Activated naive CD8-positive, alpha-beta T cell (primary cell): ENCODE results near the gene LHFPL4.
A peak's percentile ranks its signal among the peaks of the same experiment; 100 is the strongest.
"Not testable (repeated sequence)": the region's sequence is repeated elsewhere in the genome, so short reads cannot be mapped to it uniquely, and the experiment has no call there.

ENCODE experiments used
- H3K27ac Mint-ChIP-seq: one replicate; pipeline ENCODE4 v1.8.0; 2021; ENCODE audit warnings: mixed read lengths
- H3K27me3 Mint-ChIP-seq: one replicate; pipeline ENCODE4 v1.8.0; 2021; ENCODE audit warnings: mixed read lengths
- H3K36me3 Mint-ChIP-seq: one replicate; pipeline ENCODE4 v1.8.0; 2021; ENCODE audit warnings: mixed read lengths
- H3K4me1 Mint-ChIP-seq: one replicate; pipeline ENCODE4 v1.8.0; 2021; ENCODE audit warnings: low read depth, mixed read lengths
- H3K4me3 Mint-ChIP-seq: one replicate; pipeline ENCODE4 v1.8.0; 2021; ENCODE audit warnings: mild to moderate bottlenecking, mixed read lengths
- H3K9me3 Mint-ChIP-seq: one replicate; pipeline ENCODE4 v1.8.0; 2021; ENCODE audit warnings: low read depth, mixed read lengths

The LHFPL4 gene

DNA sequence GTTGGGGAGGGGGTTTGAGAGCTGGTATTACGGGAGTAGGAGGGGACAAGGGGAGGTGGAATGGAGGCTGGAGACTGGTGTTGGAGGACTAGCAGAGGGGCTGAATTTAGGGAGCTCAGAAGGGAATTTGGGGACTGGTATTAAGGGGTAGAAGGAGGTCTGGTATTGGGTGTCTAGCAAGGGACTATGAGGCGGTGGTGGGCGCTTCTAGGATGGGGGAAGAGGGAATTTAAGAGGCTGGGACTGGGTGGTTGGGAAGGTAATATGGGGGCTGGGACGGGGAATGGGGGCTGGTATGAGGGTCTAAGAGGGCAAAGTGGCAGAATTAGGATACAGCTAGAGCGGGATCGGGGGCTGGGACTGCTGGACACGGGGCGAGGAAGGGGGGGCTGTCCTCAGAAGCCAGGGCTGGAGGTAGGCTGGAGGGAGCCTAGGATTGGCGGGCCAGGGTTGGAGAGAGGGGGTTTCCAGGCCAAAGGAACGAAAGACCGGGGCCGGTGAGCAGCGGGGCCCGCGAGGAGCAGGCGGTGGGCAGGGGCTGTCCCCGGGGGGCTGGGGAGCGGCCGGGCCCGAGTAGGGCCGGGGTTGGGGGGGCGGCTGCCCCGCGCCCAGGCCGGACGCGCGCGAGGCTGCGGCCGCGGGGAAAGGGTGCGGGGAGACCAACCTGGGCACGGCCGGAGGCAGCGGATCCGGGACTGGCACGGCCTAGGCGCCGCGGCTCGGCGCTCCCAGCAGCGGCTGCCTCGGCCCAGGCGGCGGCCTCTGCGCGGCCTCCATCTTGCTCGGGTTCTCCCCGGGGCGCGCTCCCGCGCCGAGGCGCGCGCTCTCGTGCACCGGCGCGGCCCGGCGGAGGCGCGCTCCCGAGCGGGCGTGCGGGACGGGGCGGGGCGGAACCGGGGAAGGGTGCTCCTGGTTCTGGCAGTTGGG lies at the start of gene LHFPL4:
Gene LHFPL4 (minus strand): TSS at position 802 of the 927 bp plus-strand sequence. CDS start 1,143 bp downstream, outside the sequence.
- Mint-ChIP-seq H3K4me1 (peaks cover 12% of the 10 kb centered on the region), H3K27ac (no peak within 1 kb of the TSS), H3K36me3 (peaks cover 2% of the 10 kb centered on the region), H3K4me3 (no peak within 1 kb of the TSS), H3K9me3 (peaks cover 4% of the 10 kb centered on the region), H3K27me3 (peaks cover 39% of the 10 kb centered on the region)

DNA sequence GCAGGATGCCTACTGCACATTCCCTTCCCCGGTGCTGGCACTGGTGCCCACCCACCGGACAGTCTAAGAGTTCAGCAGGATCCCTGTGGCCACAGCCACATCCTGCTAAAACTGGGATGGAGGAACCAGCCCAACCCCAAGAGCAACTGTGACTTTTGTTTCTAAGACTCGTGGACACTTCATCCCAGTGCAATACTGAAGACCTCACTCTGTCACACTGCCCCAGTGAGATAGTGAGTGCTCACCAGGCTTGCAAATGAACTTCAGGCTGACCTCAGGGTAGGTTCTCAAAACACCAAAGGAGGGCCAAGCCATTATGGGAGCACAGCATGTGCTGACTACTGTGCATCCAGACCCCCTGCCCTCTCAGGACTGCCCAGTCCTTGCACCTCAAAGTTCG lies 49.0 kb upstream of the LHFPL4 start:
- H3K27ac Mint-ChIP-seq = no peak overlapping the region
- H3K4me1 Mint-ChIP-seq = peaks cover 2% of the 10 kb centered on the region

GRCh38 chr3:9601006-9601581 lies 47.5 kb upstream of the LHFPL4 start:
- not testable (repeated sequence) for H3K27ac Mint-ChIP-seq, H3K4me1 Mint-ChIP-seq, H3K9me3 Mint-ChIP-seq, H3K36me3 Mint-ChIP-seq, H3K4me3 Mint-ChIP-seq
- H3K27me3 Mint-ChIP-seq = peaks cover 27% of the 10 kb centered on the region

More for the DNA sequence above, 49.0 kb upstream of the LHFPL4 start:
- Mint-ChIP-seq H3K4me3 (no peak overlapping the region), H3K27me3 (peaks cover 28% of the 10 kb centered on the region), H3K9me3 (peaks cover 4% of the 10 kb centered on the region), H3K36me3 (peaks cover 7% of the 10 kb centered on the region)

DNA sequence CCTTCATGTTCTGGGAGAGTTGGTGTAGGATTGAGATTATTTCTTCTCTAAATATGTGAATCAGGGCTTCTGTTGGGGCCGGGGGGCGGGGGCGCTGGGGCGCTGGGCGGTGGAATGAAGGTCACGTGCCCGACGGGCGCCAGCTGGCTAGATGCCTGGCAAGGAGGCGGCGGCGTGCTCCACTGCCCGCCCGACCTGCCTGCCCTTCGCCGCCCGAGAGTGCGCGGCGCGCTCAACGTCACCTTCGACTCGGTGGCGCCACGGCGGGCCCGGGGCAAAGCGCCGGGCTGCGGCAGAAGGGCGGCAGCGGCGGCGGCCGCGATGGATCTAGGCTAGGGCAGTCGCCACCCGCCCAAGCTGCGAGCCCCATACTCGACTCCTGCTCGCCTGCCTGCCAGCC lies 47.0 kb upstream of the LHFPL4 start:
- peaks cover 2% of the 10 kb centered on the region for H3K4me1 Mint-ChIP-seq
- peak overlapping the region; percentile 48 for H3K4me3 Mint-ChIP-seq
- H3K9me3 Mint-ChIP-seq = no peaks in the 10 kb centered on the region
- peaks cover 25% of the 10 kb centered on the region for H3K27me3 Mint-ChIP-seq
- peaks cover 4% of the 10 kb centered on the region for H3K36me3 Mint-ChIP-seq
- no peak overlapping the region for H3K27ac Mint-ChIP-seq

DNA sequence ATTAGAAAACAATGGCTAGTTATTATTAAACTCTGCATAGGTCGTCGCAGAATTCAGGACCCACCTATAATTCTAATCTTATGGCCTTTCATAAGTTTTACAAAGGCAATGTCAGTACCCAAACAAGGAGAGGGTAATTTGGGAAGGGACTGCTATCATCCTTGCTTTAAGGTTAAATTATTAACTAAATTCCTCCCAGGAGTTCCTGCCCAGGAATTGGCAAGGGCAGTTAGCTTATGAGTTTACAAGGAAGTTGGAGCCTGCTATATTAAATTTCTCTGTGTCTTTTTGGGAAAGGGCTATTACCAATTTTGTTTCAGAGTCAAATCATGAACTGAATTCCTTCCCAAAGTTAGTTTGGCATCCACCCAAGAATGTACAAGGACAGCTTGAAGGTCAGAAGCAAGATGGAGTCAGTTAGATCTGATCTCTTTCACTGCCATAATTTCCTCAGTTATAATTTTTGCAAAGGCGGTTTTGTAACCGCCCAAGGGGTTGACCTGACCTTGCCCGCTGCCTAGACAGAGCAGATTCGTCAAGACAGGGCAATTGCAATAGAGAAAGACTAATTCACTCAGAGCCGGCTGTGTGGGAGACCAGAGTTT lies 45.3 kb upstream of the LHFPL4 start:
- H3K9me3 Mint-ChIP-seq = no peaks in the 10 kb centered on the region
- no peak overlapping the region for H3K27ac Mint-ChIP-seq
- no peak overlapping the region for H3K4me3 Mint-ChIP-seq
- H3K27me3 Mint-ChIP-seq = peaks cover 20% of the 10 kb centered on the region
- no peaks in the 10 kb centered on the region for H3K36me3 Mint-ChIP-seq
- H3K4me1 Mint-ChIP-seq = peaks cover 2% of the 10 kb centered on the region

DNA sequence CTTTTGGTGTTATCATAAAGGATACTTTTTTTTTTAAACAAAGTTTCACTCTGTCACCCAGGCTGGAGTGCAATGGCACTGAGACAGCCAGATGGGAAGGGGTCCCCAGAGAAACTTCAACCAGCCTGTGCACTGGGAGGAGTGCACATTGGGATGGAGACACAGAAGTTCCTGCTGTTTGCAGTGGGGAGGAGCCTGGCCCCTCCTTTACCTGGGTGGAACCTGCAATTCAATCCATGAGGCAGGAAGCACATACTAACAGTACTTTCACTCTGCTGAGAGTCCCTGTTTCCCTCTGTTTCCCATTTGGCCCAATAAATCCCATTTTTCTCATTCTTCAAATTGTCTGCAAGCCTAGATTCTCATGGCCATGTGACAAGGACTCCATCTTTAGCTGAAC lies 42.3 kb upstream of the LHFPL4 start:
- no peak overlapping the region for H3K4me3 Mint-ChIP-seq
- H3K4me1 Mint-ChIP-seq = peaks cover 2% of the 10 kb centered on the region
- no peaks in the 10 kb centered on the region for H3K36me3 Mint-ChIP-seq
- peaks cover 14% of the 10 kb centered on the region for H3K27me3 Mint-ChIP-seq
- H3K9me3 Mint-ChIP-seq = no peaks in the 10 kb centered on the region
- no peak overlapping the region for H3K27ac Mint-ChIP-seq

DNA sequence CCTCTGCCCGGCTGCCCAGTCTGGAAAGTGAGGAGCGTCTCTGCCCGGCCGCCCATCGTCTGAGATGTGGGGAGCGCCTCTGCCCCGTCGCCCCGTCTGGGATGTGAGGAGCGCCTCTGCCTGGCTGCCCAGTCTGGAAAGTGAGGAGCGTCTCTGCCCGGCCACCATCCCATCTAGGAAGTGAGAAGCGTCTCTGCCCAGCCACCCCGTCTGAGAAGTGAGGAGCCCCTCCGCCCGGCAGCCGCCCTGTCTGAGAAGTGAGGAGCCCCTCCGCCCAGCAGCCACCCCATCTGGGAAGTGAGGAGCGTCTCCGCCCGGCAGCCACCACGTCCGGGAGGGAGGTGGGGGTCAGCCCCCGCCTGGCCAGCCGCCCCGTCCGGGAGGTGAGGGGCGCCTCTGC lies 38.2 kb upstream of the LHFPL4 start:
- peaks cover 11% of the 10 kb centered on the region for H3K27me3 Mint-ChIP-seq
- not testable (repeated sequence) for H3K4me3 Mint-ChIP-seq, H3K4me1 Mint-ChIP-seq, H3K36me3 Mint-ChIP-seq, H3K27ac Mint-ChIP-seq, H3K9me3 Mint-ChIP-seq

DNA sequence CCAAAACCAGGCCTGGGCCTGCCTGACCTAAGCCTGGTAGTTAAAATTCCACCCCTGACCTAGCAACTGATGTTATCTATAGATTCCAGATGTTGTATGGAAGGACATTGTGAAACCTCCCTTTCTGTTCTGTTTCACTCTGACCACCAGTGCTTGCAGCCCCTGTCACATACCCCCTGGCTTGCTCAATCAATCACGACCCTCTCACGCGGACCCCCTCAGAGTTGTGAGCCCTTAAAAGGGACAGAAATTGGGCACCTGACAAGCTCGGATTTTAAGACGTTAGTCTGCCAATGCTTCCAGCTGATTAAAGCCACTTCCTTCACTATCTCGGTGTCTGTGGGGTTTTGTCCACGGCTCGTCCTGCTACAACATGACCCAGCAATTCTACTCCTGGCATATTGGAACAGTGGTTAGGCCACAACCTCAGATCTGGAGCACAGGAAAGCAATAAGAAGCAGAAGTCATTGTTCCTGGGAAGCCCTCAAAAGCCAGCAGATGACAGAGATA lies 36.7 kb upstream of the LHFPL4 start:
- Mint-ChIP-seq H3K27ac (no peak overlapping the region), H3K27me3 (peaks cover 13% of the 10 kb centered on the region), H3K9me3 (no peaks in the 10 kb centered on the region), H3K36me3 (peaks cover 3% of the 10 kb centered on the region), H3K4me1 (no peaks in the 10 kb centered on the region), H3K4me3 (no peak overlapping the region)

GRCh38 chr3:9583792-9584191 lies 30.2 kb upstream of the LHFPL4 start:
- peaks cover 8% of the 10 kb centered on the region for H3K36me3 Mint-ChIP-seq
- no peaks in the 10 kb centered on the region for H3K4me1 Mint-ChIP-seq
- no peak overlapping the region for H3K4me3 Mint-ChIP-seq
- H3K27me3 Mint-ChIP-seq = peaks cover 3% of the 10 kb centered on the region
- H3K9me3 Mint-ChIP-seq = peaks cover 8% of the 10 kb centered on the region
- H3K27ac Mint-ChIP-seq = no peak overlapping the region

- Mint-ChIP-seq H3K27ac (no peak overlapping the region), H3K36me3 (peaks cover 8% of the 10 kb centered on the region), H3K4me3 (no peak overlapping the region), H3K9me3 (peaks cover 8% of the 10 kb centered on the region), H3K4me1 (no peaks in the 10 kb centered on the region), H3K27me3 (peaks cover 3% of the 10 kb centered on the region)
Observed at GRCh38 chr3:9583371-9583770, 29.7 kb upstream of the LHFPL4 start.

DNA sequence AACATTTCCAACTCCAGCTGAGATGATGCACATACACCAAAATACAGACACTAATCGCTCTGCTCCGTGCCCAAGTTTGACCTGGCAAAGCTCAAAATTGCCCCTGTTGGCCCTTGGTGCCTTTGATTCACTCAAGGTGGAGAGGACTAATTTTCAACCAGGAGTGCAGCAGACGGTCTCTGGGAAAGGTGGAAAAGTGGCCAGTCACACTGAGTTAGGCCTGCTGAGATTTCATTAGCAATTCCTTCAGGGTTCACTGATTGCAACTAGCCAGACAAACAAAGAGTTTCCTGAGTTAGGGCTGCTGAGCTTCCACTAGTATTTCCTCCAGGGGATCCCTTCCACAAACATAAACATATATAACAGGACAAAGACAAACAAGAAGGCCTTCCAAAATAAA lies 28.7 kb upstream of the LHFPL4 start:
- Mint-ChIP-seq H3K27me3 (peaks cover 2% of the 10 kb centered on the region), H3K4me3 (no peak overlapping the region), H3K9me3 (peaks cover 8% of the 10 kb centered on the region), H3K4me1 (no peaks in the 10 kb centered on the region), H3K36me3 (peaks cover 8% of the 10 kb centered on the region), H3K27ac (no peak overlapping the region)

- Mint-ChIP-seq H3K4me1 (no peaks in the 10 kb centered on the region), H3K27me3 (peaks cover 1% of the 10 kb centered on the region), H3K4me3 (no peak overlapping the region), H3K9me3 (peaks cover 8% of the 10 kb centered on the region), H3K36me3 (peaks cover 8% of the 10 kb centered on the region), H3K27ac (no peak overlapping the region)
Observed at GRCh38 chr3:9581742-9582141, 28.1 kb upstream of the LHFPL4 start.

- Mint-ChIP-seq H3K9me3 (peaks cover 6% of the 10 kb centered on the region), H3K4me3 (no peak overlapping the region), H3K4me1 (no peaks in the 10 kb centered on the region), H3K36me3 (peaks cover 2% of the 10 kb centered on the region), H3K27me3 (peaks cover 17% of the 10 kb centered on the region), H3K27ac (no peak overlapping the region)
Observed at GRCh38 chr3:9569054-9569453, 15.4 kb upstream of the LHFPL4 start.

DNA sequence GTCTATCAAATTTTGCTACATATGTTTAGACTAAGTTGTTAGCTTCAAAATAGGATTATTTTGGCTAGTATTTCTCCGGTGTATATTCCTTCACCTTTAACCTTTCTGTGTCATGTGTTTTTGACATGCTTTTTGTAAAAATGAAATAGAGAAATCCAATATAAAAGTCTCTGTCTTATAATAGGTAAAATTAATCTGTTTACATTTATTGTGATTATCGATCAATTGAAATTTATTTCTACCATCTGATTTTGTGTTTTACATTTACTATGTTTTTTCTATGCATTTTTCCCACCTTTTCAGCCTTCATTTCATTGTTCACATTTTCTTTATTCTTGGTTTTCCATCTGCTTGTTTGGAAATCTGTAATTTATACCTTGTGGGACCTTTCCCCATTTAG lies 11.7 kb upstream of the LHFPL4 start:
- Mint-ChIP-seq H3K27ac (no peak overlapping the region), H3K9me3 (peaks cover 11% of the 10 kb centered on the region), H3K27me3 (peaks cover 11% of the 10 kb centered on the region), H3K4me1 (no peaks in the 10 kb centered on the region), H3K4me3 (no peak overlapping the region), H3K36me3 (peaks cover 2% of the 10 kb centered on the region)

DNA sequence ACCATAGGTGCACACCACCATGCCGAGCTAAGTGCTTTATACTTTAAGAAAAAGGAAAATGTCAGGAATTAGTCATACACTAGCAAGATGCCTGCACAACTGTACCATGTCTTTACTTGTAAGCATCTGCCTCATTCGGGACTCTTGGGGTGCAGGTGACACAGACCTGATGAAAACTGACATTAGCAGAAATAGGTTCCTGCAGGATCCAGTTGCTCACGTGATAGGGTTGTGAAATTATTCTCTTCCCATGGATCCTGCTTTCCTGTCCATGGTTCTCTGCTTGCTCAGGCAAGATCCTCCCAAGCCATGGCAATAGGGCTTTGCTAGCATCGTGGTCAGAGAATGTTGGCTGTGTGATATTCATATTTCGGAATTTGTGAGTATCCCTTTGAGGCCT lies 10.2 kb upstream of the LHFPL4 start:
- no peak overlapping the region for H3K4me3 Mint-ChIP-seq
- peaks cover 2% of the 10 kb centered on the region for H3K36me3 Mint-ChIP-seq
- peaks cover 10% of the 10 kb centered on the region for H3K27me3 Mint-ChIP-seq
- peaks cover 11% of the 10 kb centered on the region for H3K9me3 Mint-ChIP-seq
- H3K4me1 Mint-ChIP-seq = no peaks in the 10 kb centered on the region
- H3K27ac Mint-ChIP-seq = no peak overlapping the region
